SU-DHL-6 (cell line): ENCODE results near the gene RNF14.

Experiments
- EZH2phosphoT487 ChIP-seq: fragments of 200-600 bp; sonication (generic), shearing (Covaris generic); conservative IDR thresholded peaks from 2 replicates; pipeline ENCODE4 v1.6.1; 2018; ENCODE audit warnings: mild to moderate bottlenecking, antibody characterized with exemption, low read length, moderate library complexity, mixed read lengths
- TF ChIP-seq, protein P1 (sequence below): fragments of 200-600 bp; sonication (generic); IDR thresholded peaks from one replicate; pipeline ENCODE4 v1.5.1; 2017; ENCODE audit warnings: antibody characterized with exemption, mild to moderate bottlenecking, low read length, moderate library complexity; ENCODE audit not compliant: insufficient read depth, poor library complexity, severe bottlenecking

DNA sequence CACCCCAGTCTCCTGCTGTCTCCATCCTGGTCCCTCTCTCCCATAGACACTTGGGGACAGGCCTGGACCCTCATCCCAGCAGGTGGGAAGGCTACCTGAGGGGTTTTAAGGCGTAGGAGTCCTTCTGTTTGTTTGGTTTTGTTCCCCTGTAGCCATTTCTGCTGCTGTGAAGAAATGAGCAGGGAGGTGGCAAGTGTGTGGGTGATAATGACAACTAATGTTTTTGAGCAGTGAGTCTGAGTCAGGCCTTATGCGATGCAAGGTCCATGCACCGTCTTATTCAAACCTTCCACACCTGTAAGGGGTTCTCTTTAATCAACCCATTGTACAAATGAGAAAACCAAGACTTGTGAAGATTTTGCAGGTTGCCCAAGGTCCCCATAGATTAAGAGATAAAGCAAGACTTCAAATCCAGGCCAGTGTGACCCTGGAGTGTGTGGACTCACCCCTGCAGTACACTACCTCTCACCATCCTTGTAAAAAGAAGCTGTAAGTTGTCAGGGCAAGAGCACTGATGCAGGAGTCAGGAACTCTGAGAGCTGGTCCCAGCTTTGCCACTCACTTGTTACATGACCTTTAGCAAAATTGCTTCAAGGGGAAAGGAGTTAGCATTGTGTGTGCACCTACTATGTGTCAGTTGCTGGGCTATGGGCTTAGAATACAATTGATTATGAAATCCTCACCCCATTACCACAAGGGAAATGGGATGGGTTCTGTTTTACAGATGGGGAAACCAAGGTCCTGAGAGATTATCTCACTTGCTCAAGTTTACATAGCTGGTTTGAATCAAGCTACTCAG is 18.5 kb upstream of the RNF14 start:
- TF ChIP-seq, protein P1, sequence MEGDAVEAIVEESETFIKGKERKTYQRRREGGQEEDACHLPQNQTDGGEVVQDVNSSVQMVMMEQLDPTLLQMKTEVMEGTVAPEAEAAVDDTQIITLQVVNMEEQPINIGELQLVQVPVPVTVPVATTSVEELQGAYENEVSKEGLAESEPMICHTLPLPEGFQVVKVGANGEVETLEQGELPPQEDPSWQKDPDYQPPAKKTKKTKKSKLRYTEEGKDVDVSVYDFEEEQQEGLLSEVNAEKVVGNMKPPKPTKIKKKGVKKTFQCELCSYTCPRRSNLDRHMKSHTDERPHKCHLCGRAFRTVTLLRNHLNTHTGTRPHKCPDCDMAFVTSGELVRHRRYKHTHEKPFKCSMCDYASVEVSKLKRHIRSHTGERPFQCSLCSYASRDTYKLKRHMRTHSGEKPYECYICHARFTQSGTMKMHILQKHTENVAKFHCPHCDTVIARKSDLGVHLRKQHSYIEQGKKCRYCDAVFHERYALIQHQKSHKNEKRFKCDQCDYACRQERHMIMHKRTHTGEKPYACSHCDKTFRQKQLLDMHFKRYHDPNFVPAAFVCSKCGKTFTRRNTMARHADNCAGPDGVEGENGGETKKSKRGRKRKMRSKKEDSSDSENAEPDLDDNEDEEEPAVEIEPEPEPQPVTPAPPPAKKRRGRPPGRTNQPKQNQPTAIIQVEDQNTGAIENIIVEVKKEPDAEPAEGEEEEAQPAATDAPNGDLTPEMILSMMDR, result no peak
- TF ChIP-seq EZH2phosphoT487, result no peak
